Kidney tubule cell (primary cell): Measurements from ENCODE around the gene CACNB2.

Experiments
- DNase-seq: peaks from one replicate; pipeline ENCODE4 v3.0.0-alpha.2; 2018; ENCODE audit warnings: low spot score

Gene CACNB2

GRCh38 chr10:18455086-18455884 is 315.1 kb downstream of the CACNB2 start:
- DNase-seq, result no peak

DNA sequence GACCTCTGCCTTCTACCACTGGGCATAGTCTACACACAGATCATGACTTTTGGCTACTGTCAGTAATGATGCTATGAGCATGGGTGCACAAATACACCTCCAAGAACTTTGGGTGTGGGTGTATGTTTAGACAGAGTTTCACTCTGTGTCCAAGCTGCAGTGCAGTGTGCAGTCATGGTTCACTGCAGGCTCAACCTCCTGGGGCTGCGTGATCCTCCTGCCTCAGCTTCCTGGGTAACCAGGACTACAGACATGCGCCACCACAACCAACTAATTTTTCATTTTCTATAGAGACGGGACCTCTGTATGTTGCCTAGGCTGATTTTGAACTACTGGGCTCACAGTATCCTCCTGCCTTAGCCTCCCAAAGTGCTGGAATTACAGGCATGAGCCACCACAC is 316.8 kb downstream of the CACNB2 start:
- DNase-seq, result peak; percentile 62

GRCh38 chr10:18460032-18460431 is 319.8 kb downstream of the CACNB2 start:
- DNase-seq, result no peak

DNA sequence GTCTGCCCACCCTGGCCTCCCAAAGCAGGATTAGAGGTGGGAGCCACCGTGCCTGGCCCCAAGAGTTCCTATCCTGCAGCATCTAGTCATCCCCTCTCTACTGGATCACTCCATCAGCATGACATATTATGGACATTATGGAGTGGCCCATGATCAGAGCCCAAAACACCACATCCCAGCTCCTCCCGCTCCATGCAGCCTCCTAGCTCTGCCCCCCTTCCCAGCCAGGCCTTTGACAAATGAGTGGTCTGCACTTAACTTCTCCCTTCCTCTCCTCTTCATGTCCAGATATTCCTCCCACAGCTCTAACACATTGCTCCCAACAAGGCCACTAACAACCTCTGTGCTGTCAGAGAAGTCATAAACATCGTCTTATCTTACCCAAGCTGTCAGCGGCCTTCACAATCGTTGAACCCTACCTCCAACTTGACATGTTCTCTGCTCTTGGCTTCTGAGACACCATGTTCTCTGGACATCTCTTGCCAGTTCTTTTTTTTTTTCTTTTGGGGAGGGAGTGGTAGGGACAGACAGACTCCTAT is 323.5 kb downstream of the CACNB2 start:
- no peak for DNase-seq

DNA sequence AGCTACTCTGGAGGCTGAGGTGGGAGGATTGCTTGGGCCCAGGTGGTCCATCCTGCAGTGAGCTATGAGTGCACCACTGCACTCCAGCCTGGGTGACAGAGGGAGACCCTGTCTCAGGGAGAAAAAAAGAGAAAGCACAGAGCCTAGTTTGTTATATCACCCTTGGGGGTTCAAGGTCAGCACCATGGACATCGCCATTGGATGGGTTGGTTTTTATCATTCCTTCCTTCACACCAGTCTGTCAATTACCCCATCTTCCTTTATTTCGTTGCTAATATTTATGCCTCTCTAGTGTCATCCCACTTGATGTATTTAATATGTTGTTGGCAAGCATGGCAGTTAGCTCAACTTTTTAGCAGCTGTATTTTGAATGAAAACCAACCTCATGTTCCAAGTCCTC is 328.9 kb downstream of the CACNB2 start:
- no peak for DNase-seq

- peak; percentile 15 for DNase-seq
Observed at GRCh38 chr10:18472977-18473376, 332.8 kb downstream of the CACNB2 start.

- DNase-seq, result peak; percentile 13
Observed at GRCh38 chr10:18473424-18474117, 333.3 kb downstream of the CACNB2 start.

- no peak for DNase-seq
Observed at GRCh38 chr10:18474118-18474455, 333.9 kb downstream of the CACNB2 start.

GRCh38 chr10:18476076-18476647 is 335.9 kb downstream of the CACNB2 start:
- no peak for DNase-seq

- DNase-seq, result no peak
Observed at GRCh38 chr10:18478354-18478753, 338.1 kb downstream of the CACNB2 start.

- no peak for DNase-seq
Observed at GRCh38 chr10:18479502-18479901, 339.3 kb downstream of the CACNB2 start.

- no peak for DNase-seq
Observed at GRCh38 chr10:18483516-18484186, 343.4 kb downstream of the CACNB2 start.

- DNase-seq, result no peak
Observed at GRCh38 chr10:18486438-18486837, 346.2 kb downstream of the CACNB2 start.

DNA sequence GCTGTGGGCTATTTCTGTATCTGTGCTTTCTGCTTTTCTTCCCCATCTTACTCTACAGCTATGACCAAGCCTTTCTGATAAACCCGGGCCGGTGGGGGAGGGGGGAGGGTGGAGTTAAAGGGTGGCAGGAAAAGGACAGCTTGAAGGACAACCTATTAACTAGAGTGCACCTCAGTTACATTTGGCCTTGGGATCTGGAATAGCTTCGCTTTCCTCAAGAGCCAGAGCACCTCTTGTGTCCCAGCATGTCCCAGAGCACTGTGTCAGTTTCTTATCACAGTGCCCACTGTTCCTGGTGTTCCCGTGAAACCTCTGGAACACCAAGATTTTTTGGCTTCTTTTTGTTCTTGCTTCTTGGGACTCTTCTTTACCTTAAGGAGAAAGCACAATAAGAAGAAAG is 350.5 kb downstream of the CACNB2 start:
- no peak for DNase-seq

GRCh38 chr10:18497806-18498369 is 357.7 kb downstream of the CACNB2 start:
- peak; percentile 54 for DNase-seq

DNA sequence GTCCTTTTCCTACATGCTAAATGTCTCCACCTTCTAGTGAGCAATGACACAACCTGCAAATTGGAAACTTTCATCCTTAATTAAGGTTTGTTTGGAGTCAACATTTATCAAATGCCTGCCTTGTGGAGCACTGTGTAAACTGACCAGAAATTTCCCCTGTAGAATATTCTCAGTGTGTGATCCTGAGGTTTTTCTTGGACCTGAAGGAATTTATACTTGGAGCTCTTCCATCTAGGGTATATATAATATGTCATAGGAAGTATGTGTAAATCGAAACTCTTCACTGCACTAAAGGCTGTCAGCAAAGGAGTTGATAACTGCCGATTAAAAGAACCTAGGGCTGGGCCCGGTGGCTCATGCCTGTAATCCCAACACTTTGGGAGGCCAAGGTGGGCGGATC is 358.8 kb downstream of the CACNB2 start:
- DNase-seq, result no peak

- no peak for DNase-seq
Observed at GRCh38 chr10:18500576-18500975, 360.4 kb downstream of the CACNB2 start.

DNA sequence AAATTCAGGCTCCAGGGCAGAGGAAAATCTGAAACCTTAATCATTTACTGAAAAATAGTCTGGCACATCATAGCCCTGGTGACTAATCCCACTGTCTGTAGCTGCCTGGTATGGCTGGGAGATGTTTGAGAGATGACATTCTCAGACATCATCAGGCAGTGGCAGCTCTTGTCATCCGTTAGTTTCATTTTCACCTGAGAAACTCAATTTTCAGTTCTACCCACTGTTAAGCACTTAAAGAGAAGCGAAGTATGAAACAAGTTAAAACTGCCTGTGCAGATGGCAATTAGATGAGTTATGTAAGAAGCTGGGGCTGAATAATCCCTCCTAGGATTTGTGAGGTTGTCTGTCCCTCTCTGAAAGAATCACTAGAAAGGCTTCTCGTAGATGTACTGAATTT is 361.0 kb downstream of the CACNB2 start:
- peak; percentile 88 for DNase-seq

GRCh38 chr10:18501629-18502028 is 361.4 kb downstream of the CACNB2 start:
- DNase-seq, result no peak

DNA sequence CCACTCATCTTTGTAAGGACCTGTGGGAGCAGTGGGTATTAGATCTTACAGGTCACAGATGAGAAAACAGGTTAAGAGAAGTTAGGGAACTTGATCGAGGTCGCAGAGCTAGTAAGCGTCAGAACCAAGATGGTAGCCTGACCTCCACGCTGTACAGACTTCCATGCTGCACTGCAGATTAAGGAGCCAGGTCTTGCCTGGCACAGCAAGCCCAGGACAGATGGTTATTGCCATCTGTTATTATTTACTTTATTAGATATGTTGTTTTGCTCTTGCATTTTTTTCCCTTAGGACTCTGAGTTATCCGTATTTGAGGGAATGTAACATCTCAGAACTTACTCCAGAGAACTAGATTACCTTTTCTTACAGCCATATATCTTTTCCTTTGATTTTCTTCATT is 363.9 kb downstream of the CACNB2 start:
- DNase-seq, result no peak

GRCh38 chr10:18505456-18506118 is 365.4 kb downstream of the CACNB2 start:
- no peak for DNase-seq

GRCh38 chr10:18508587-18508986 is 368.4 kb downstream of the CACNB2 start:
- no peak for DNase-seq
